ENCODE results near the gene PRG3.

GRCh38 chr11:57424792-57425564 is 44.0 kb upstream of the PRG3 start:
- TF ChIP-seq CTCF (conservative IDR thresholded peaks at IDR 0.05; ENCODE audit: low read depth, low read length): no peak
- TF ChIP-seq EZH2 (IDR thresholded peaks at IDR 0.05; ENCODE audit: low read length, unreplicated experiment): no peak
- no peak for TF ChIP-seq EZH2phosphoT487 (IDR thresholded peaks at IDR 0.05; ENCODE audit: borderline replicate concordance, low read length)
